GM21825 (cell line): ENCODE results near the gene USP53.
A peak's percentile ranks its signal among the peaks of the same experiment; 100 is the strongest.
"Not testable (repeated sequence)": the region's sequence is repeated elsewhere in the genome, so short reads cannot be mapped to it uniquely, and the experiment has no call there.

Experiments
- ATAC-seq: cut with Tn5 transposase; IDR thresholded peaks from one replicate; pipeline ENCODE4 v1.9.1; 2021; ENCODE audit warnings: mild to moderate bottlenecking, moderate library complexity; ENCODE audit not compliant: unreplicated experiment

Gene USP53

DNA sequence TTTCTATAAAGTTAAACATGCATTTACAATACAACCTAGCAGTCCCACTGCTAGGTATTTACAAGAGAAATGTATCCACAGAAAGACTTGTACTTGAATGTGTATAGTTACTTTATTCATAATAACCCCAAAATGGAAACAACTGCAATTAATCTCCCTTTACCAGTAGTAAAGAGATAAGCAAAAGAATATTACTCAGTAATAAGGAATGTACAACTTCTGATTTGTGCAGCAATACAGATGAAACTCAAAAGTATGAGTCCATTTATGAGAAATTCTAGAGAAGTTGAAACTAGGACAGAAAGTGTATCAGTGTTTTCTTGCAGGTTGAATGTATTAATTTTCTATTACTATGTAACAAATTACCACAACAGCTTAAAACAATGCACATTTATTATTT is 15.2 kb downstream of the USP53 start:
- no peak for ATAC-seq

DNA sequence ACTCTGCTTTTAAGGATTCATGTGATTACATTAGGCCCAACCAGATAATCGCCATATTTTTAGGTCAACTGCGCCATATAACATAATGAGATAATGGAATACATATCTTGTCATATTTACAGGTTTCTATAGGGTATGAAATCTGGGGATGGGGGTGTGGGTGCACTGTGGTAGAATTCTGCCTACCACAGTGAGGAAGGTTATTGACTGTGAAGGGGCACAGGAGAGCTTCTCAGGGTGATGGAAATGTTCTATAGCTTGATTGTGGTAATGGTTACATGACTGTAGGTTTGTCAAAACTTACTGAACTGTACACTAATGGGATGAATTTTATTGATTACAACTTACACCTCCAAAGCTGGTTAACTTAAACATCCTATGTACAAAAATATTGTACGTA is 15.9 kb downstream of the USP53 start:
- ATAC-seq, result no peak

DNA sequence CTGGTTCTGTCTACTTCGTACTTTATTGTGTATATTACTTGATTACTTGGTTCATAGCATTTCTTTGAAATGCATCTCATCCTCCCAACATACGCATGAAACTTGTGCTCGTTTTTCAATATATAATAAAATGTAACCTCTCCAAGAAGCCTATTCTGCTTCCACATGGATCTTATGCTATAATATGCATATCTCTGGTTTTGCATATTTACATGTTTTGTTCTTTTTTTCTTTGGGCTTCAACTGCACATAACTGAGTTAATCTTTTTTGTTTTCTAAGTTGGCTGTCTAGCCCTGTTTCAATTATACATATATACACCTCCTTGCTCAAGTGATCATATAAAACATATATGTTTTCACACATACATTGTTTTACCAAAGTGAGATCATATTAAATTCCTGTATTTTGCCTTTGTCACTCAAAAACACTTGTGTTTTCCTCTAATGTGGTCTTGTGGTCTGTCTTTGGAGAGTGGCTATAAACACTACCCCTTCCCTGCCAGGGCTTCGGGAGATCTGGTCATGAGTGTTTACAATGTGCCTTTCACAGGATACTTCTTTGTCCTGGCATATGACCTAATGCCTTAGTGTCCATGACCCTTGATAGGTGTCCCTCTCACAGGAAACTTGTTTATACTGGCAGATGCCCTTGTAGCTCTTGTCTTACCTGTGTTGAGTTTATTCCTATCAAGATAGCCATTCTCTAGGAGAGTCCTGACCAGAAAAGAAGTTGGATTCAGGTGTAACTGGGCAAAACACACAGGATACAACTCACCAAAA is 17.6 kb downstream of the USP53 start:
- ATAC-seq, result no peak

DNA sequence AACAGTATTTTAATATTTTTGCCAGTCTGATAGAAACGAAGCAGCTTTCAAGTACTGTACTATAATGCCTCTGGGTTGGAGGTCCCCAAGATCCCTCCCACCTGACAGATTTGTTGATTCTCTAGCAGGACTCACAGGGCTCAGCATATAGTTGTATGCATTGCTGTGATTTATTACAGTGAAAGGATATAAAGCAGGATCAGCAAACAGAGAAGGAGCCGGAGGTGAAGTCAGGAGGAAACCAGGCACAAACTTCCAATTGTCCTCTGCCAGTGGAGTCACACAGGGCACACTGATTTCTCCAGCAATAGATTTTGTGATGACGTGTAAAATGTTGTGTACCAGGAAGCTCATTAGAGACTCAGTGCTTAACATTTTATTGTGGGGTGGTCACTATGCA is 19.0 kb downstream of the USP53 start:
- no peak for ATAC-seq

DNA sequence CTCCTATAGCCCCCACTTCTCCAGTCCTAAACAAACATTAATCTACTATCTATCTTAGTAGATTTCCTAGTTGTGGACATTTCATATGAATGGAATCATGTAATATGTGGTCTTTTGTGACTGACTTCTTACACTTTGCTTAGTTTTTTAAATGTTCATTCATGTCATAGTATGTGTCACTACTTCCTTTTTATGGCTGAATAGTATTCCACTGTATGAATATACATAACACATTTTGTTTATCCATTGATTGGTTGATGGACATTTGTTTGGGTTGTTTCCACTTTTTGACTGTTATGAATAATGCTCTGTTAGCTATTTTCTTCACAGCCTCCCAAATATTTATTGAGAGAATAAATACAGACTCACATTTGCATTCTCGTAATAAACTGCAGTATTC is 19.8 kb downstream of the USP53 start:
- no peak for ATAC-seq

DNA sequence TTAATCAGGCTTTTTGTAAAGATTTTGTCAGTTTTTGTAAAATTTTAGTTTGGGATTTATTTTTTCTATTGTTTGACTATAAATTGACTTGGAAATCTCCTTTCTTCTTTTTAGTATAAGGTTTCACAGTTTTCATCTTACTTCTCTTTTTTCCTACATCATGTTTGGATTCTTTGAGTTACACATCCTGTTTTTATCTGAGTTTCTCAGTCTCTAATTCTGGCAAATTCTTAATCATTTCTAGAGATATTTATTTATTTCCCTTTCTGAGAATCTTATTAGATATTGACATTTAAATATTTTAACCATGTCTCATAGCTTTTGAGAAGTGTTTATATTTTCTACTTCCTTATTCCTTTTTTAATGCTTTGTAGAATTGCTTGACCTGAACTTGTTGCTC is 20.7 kb downstream of the USP53 start:
- ATAC-seq, result no peak

DNA sequence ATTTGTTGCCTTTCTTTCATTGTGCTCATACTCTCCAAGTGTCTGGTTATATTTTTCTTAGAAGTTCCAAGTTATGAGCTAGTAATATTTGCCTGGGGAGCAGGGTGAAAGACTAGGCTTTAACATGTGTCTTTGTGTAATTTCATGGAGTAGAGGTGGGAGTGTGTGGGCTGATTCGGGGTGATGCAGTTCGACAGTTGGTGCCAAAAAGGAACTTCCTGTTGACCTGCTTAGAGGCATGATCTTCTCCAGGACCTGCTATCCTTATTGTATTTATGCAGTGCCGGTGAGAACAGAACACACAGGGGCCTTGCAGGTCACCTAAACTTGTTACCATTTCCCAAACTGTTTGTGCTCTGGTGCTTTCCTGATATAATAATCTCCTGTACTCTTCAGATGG is 21.2 kb downstream of the USP53 start:
- no peak for ATAC-seq

DNA sequence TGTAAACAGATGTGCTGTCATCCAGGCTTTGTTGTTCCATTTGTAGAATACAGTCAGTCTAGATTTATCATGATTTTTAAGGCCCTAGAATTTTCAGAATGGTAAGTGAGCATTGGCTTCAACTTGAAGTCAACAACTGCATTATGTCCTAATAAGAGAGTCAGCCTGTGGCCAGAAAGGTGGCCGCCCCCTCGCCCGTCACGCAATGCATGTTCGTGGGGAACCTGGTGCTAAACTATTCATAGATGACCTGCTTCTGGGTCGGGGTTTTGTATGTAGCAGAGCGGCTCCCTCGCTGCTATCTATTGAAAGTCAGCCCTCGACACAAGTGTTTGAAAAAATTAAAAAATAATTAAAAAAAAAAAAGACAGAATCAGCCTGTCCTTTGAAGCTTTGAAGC is 24.7 kb downstream of the USP53 start:
- no peak for ATAC-seq

DNA sequence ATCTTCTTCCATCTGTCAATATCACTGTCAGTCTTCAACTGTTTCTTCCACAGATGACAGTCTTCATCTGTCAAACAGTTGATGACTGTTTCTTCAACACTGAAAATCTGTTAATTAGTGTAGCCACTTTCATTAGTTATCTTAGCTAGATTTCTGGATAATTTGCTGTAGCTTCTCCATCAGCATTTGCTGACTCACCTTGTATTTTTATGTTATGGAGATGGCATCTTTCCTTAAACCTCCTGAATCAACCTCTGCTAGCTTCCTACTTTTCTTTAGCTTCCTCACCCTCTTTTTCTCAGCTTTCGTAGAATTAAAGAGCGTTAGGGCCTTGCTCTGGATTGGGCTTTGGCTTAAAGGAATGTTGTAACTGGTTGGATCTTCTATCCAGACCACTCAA is 25.1 kb downstream of the USP53 start:
- no peak for ATAC-seq

DNA sequence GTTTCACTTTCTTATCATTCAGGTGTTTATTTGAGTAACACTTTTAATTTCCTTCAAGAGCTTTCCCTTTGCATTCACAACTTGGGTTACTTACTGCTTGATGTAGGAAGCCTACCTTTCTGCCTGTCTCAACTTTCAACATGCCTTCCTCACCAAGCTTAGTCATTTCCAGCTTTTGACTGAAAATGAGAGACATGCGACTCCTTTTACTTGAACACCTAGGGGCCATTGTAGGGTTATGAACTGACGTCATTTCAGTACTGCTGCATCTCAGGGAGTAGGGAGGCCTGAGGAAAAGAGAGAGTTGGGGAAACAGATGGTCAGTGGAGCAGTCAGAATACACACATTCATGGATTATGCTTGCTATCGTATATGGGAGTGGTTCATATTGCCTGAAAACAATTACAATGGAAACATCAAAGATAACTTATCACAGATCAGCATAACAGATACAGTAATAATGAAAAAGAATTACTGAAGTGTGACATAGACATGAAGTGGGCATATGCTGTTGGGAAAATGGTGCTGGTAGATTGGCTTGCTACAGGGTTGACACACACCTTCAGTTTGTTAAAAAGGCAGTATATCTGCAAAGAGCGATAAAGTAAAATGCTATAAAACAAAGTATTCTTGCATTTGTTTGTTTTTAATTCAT is 25.7 kb downstream of the USP53 start:
- peak; percentile 99 for ATAC-seq

DNA sequence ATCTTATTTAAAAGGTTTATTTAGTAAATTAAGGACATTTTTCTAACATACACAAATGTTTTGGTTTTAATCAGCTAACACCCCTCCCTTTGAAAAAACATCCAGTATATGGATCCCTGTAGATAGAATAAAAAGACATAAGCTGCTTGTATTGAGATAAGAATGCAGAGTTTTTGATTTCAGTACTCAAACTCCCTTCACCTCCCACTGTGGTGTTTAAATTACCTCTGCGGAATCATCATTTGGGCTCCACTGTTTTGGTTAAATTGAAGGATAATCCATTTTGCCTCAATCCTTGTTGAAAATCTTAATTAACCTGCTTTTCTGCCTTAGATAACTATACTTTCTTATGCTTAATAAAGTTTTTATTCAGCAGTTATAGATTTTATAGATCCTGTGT is 27.6 kb downstream of the USP53 start:
- no peak for ATAC-seq

DNA sequence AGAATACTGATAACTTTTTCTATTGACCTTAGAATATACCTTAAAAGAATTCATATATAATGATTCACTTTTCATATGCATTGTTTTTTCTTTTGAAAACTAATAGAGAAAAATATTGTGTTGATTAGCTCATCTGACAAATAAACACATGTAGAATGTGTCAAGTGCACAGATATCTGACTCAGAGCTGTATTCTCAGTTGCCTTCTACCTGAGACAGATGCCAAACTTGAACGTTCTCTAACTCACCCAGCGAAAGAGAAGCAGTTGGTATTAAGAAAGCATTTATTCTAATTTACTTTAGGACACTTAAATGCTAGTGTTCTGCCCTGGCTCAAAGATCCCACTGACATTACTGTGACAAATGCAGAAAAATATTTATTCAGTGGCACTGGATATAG is 28.1 kb downstream of the USP53 start:
- no peak for ATAC-seq

DNA sequence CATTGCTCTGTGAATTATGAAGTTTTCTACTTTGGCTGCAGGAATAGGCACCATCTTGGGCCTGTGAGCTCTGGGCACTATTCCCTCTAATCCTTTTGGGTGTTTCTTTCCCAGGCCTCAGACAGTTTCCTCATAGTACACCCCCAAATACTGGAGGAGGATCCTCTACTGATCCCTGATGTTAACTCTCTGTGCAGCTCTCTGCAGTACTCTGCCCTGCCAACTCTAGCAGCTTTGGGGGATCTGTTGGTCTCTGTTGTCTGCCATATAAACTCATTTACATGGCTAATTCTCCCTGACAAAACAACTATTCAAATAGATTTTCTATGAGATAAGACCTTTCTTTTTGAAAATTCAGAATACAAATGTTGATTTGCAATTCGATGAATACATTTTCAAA is 29.9 kb downstream of the USP53 start:
- ATAC-seq, result no peak

DNA sequence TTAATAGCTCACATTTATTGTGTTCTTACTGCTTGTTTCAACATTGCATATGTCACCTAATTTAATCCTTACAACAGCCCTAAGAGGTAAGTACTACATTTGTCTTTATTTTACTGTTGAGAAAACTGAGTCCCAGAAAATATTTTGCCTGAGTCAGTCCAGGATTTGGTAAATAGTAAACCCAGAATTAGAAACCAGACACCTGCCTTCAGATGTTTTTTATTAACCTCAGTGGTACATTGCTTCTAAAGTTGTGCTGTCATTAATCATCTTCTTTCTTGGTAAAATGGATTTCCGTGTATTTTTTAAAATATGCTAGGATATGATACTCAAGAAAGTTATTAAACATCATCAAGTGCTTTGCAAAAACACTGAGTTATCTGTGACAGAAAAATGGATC is 31.4 kb downstream of the USP53 start:
- no peak for ATAC-seq

DNA sequence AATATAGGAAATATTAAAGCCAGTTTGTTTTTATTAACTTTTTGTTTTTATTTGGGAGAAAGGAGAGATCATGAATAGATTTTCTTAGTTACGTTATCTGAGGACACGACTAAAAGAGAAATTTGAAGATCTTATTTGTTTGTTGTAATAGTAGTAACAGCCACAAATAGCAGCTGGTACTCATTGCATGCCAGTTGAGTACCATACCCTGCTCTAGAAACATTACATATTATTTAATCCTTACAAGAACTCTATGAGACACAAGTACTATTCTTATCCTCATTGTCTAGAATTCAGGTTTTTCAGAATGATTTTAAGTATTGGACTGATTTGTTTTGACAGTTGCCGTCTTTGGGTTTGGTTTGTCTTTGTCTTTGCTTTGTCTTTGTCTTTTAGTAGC is 31.8 kb downstream of the USP53 start:
- ATAC-seq, result no peak

DNA sequence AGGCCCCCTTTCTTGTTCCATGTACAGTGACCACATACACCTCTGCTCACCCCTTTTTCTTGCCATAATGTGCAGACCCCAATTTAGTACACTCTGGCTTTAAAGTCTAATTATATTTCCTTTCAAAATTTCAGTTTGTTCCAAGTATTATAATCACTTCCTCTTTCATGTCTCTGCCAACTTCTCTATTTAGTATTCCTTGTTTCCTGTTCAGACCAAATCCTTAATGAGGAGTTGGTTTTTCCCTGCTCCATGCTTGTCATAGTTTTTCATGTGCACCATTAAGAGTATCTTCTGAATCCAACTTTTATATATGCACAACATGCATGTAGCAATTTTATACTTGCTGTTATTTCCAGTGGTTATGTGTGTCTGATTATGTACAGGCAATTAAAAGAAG is 32.3 kb downstream of the USP53 start:
- ATAC-seq, result no peak

DNA sequence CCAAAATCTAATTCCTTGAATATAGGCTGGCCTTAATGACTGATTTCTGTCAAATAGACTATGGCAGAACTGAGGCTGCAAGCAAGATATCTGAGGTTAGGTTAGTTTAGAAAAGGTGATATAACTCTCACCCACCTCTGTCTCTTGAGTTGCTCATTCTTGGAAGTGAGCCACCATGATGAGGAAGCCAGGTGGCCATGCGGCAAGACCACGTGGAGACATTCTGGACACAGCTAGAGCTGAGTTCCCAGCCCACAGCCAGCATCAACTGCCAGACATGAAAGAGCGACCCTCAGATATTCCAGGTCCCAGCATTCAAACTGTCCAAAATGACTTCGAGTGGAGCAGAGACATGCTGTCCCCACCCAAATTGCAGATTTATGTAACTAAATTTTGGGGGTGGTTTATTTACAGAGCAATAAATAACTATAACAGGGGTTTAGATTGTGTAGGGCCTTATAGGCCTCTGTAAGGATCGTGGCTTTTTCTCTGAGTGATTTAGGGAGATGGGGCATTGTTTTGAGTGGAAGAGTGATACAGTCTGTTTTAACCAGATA is 33.7 kb downstream of the USP53 start:
- ATAC-seq, result no peak

DNA sequence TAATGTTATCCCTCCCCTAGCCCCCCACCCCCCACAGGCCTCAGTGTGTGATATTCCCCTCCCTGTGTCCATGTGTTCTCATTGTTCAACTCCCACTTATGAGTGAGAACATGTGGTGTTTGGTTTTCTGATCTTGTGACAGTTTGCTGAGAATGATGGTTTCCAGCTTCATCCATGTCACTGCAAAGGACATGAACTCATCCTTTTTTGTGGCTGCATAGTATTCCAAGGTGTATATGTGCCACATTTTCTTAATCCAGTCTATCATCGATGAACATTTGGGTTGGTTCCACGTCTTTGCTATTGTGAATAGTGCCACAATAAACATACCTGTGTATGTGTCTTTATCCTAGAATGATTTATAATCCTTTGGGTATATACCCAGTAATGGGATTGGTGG is 38.5 kb downstream of the USP53 start:
- not testable (repeated sequence) for ATAC-seq

DNA sequence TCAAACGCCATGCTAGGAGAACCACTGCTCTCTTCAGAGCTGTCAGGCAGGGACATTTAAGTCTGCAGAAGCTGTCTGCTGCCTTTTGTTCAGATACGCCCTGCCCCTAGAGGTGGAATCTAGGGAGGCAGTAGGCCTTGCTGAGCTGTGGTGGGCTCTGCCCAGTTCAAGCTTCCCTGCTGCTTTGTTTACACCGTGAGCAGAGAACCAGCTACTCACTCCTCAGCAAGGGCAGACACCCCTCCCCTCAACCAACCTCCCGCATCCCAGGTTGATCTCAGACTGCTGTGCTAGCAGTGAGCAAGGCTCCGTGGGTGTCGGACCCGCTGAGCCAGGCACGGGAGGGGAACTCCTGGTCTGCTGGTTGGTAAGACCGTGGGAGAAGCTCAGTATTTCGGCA is 42.7 kb downstream of the USP53 start:
- ATAC-seq, result not testable (repeated sequence)

DNA sequence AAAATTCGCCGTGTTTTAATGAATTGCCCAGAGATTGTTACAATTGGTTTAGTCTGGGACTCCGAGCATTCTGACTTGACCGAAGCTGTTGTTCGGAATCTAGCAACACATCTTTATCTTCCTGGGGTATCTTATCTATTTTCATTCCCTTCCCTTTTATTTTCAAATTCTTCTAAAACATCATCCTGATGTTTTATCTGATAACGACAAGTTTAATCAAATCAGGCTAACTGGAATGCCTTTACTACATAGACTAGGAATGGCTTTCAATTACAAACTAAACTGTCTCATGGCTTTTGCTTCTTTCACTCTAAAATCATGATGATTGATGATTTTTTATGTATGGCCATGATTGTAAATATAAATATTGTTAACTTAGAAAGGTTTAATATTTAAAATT is 48.0 kb downstream of the USP53 start:
- ATAC-seq, result no peak

DNA sequence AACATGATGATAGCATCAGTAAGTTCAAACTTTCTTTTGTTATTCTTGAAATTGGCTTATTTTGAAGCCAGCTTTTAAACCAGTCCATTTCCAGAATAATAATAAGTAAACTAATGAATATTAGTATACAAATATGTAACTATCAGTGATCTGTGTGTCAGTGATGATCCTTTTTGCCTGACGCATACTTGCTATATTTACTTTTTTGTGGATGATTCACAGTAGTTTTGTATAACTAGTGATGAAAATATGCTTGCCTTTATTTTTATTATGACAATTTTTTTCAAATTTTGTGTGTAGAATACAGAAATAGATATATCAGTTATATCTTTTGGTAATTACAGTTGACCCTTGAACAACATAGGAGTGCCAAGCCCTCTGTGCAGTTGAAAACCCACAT is 49.5 kb downstream of the USP53 start:
- ATAC-seq, result no peak

DNA sequence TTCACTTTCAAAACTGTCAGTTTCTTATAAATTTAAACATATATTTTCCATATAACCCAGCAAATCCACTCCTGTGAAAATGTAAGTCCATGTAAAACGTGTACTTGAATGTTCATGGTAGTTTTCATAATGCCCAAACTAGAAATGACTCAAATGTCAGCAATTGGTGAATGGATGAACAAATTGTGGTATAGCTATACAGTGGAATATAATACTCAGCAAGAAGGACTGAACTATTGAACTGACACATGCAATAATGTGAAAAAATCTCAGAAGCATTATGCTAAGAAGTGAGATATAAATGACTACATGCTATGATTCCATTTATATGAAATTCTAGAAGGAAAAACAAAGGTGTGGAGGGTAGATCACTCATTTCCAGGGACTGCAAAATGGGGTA is 52.2 kb downstream of the USP53 start:
- no peak for ATAC-seq

DNA sequence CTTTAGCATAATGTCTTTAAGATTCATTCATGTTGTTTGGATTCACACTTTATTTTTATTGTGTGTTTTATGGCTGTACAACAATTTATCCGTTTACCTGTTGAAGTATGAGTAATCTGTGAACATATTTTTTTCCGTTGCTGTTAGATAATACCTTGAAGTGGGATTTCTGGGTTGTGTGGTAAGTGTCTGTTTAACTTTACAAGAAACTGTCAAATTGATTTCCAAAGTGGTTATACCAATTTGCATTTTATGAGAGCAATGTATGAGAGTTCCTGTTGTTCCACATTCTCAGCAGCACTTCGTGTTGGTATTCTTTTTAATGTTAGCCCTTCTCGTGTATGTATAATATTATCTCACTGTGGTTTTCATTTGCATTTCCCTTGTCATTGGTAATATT is 53.6 kb downstream of the USP53 start:
- no peak for ATAC-seq
